Mammary epithelial cell (primary cell): Measurements from ENCODE around the gene NCOR1.

Experiments
- CTCF ChIP-seq, 2 donors: IDR thresholded peaks in 1 of 2; conservative IDR thresholded peaks in 1 of 2; 2 replicates each; pipeline ENCODE4 v1.5.1; 2011 to 2012; ENCODE audit warnings: inconsistent platforms in 2 of 2, low read length in 2 of 2, mild to moderate bottlenecking in 2 of 2, control low read depth in 1 of 2, low read depth in 1 of 2; ENCODE audit not compliant: insufficient read depth in 1 of 2; ENCODE audit errors: extremely low read depth in 1 of 2
- EZH2 ChIP-seq: IDR thresholded peaks from 2 replicates; pipeline ENCODE4 v1.6.1; 2012; ENCODE audit warnings: low read length, inconsistent platforms, borderline replicate concordance

DNA sequence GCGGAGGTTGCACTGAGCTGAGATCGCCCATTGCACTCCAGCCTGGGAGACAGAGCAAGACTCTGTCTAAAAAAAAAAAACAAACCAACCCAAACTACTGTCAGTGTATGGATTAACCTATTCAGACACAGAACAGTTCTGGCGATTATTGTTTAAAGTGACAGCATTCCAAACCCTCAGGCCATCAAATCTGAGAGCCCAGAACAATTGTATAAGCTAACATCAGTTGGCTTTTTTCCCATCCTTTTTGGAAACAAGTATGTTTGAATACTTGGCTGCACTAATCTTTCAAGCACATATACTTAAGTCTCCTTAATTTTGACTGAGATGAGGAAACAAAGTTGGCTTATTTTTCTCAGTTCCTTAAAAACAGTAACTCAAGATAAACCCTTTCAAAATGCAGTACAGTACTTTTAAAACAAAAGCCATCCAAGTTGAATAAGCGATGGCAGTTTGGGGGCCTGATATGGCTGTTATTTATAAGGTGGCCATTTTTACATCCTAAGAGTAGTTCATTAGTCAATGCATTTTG is 217.2 kb downstream of the NCOR1 start:
- TF ChIP-seq CTCF (conservative IDR thresholded peaks at IDR 0.05 in 1 of 2, IDR thresholded peaks at IDR 0.05 in 1 of 2; ENCODE audit: extremely low read depth in 1 of 2, insufficient read depth in 1 of 2, low read depth in 1 of 2, low read length in 2 of 2) (no peak), EZH2 (no peak)
